K562 (cell line): ENCODE measurements around the gene FKBP8. TPM values are rescaled to one million over a fixed set of nuclear protein-coding genes. Genes with fewer than 3 reads are reported as not detected.

ENCODE experiments used
- CBX8 ChIP-seq: fragments of 200-600 bp; sonication (generic); IDR thresholded peaks from 2 replicates; pipeline ENCODE4 v1.6.1; 2012; ENCODE audit warnings: borderline replicate concordance, mixed run types, low read depth, mild to moderate bottlenecking, moderate library complexity, mixed read lengths, low read length, control low read depth, inconsistent platforms; ENCODE audit not compliant: poor library complexity, severe bottlenecking; ENCODE audit errors: extremely low read depth
- CREM ChIP-seq: IDR thresholded peaks from 2 replicates; pipeline ENCODE4 v1.6.1; 2014; ENCODE audit warnings: antibody characterized with exemption, low read depth
- DDX20 ChIP-seq: fragments of 450-650 bp; IDR thresholded peaks from 2 replicates; pipeline ENCODE4 v1.6.1; 2016; ENCODE audit warnings: missing genetic modification characterization, low read depth, mild to moderate bottlenecking, missing compliant biosample characterization, moderate library complexity
- FOS ChIP-seq: IDR thresholded peaks from 3 replicates; pipeline ENCODE4 v1.6.1; 2011; ENCODE audit not compliant: insufficient read length; ENCODE audit errors: extremely low read depth
- NEUROD1 ChIP-seq: fragments of 150-350 bp; IDR thresholded peaks from 2 replicates; pipeline ENCODE4 v1.6.1; 2014; ENCODE audit warnings: borderline replicate concordance, low read length, low read depth; ENCODE audit not compliant: partially characterized antibody
- PHF21A ChIP-seq: fragments of 450-650 bp; IDR thresholded peaks from 2 replicates; pipeline ENCODE4 v1.6.1; 2017; ENCODE audit warnings: low read depth, borderline replicate concordance
- RBBP5 ChIP-seq: fragments of 200-600 bp; sonication (generic); IDR thresholded peaks from 2 replicates; pipeline ENCODE4 v1.6.1; 2012; ENCODE audit warnings: borderline replicate concordance, mild to moderate bottlenecking, low read length, control low read depth, inconsistent platforms; ENCODE audit not compliant: insufficient read depth, poor library complexity, severe bottlenecking
- SIN3A ChIP-seq, 2 experiments: fragments of 150-350 bp in 1 of 2; IDR thresholded peaks; 2 replicates each; pipeline ENCODE4 v1.6.1; 2011 to 2016; ENCODE audit warnings: borderline replicate concordance in 2 of 2, low read depth in 2 of 2, low read length in 2 of 2, mild to moderate bottlenecking in 2 of 2, moderate library complexity in 2 of 2; ENCODE audit not compliant: control insufficient read depth in 1 of 2
- TAF1 ChIP-seq: IDR thresholded peaks from 2 replicates; pipeline ENCODE4 v1.6.1; 2011; ENCODE audit warnings: mild to moderate bottlenecking, low read length, moderate library complexity; ENCODE audit not compliant: insufficient read depth, control insufficient read depth, severe bottlenecking; ENCODE audit errors: extremely low read depth
- TBP ChIP-seq: optimal IDR thresholded peaks from 2 replicates; pipeline ENCODE3; 2011; ENCODE audit warnings: low read depth, low read length, improper control_type of control experiment
- ZBTB7A ChIP-seq: IDR thresholded peaks from 2 replicates; pipeline ENCODE4 v1.6.1; 2011; ENCODE audit warnings: low read depth, mild to moderate bottlenecking, low read length, moderate library complexity, borderline replicate concordance; ENCODE audit not compliant: control insufficient read depth
- ZNF41 ChIP-seq: fragments of 250-450 bp; sonication (Bioruptor Pico); conservative IDR thresholded peaks from 2 replicates; pipeline ENCODE4 v1.4.0; 2020; ENCODE audit warnings: mild to moderate bottlenecking
- polyA plus RNA-seq, 8 experiments: library from polyadenylated mRNA; depleted of rRNA in 4 of 8; stranded (reverse) in 5 of 8; unstranded in 3 of 8; fragments of >200 nt; fragmentation: Nextera tagmentation in 2 of 8; fragmentation: Illumina TruSeq in 1 of 8; extraction: Ambion mirVana in 2 of 8; extraction: Trizol in 1 of 8; gene quantifications; 2 replicates each; pipeline versions ENCODE4 v1.2.1 to v1.2.3, GENCODE V29; 2011 to 2014; ENCODE audit warnings: inconsistent platforms in 1 of 8, missing spikeins in 1 of 8
- total RNA-seq, 7 experiments: library from RNA; depleted of rRNA in 6 of 7; stranded (reverse); fragments of >200 nt in 6 of 7; fragmentation: Illumina TruSeq in 2 of 7; extraction: Trizol in 2 of 7; gene quantifications; 2 replicates each; pipeline versions ENCODE4 v1.2.1 to v1.2.3, GENCODE V29; 2011 to 2021; ENCODE audit warnings: low replicate concordance in 1 of 7
- TF ChIP-seq, protein P1 (sequence below): sonication (generic); formaldehyde crosslinking; IDR thresholded peaks from 2 replicates; pipeline ENCODE4 v1.8.0; 2022; ENCODE audit warnings: mild to moderate bottlenecking, missing genetic modification reagents
- TF ChIP-seq, protein P2 (sequence below): fragments of 250-450 bp; sonication (Bioruptor Pico); IDR thresholded peaks from 2 replicates; pipeline ENCODE4 v1.5.0; 2022; ENCODE audit warnings: mild to moderate bottlenecking
- TF ChIP-seq, protein P3 (sequence below), 2 experiments: IDR thresholded peaks in 1 of 2; conservative IDR thresholded peaks in 1 of 2; 2 replicates each; pipeline ENCODE4 v1.6.1; 2016; ENCODE audit warnings: low read depth in 2 of 2, mild to moderate bottlenecking in 1 of 2, missing compliant biosample characterization in 1 of 2, missing genetic modification characterization in 1 of 2, moderate library complexity in 1 of 2

Gene FKBP8
- total and polyA plus RNA-seq, 9 of the 15 experiments (the other 6 are each of a cell fraction or from before 2014, with no cell fraction given): 0.46 to 236 (median 104) TPM

DNA sequence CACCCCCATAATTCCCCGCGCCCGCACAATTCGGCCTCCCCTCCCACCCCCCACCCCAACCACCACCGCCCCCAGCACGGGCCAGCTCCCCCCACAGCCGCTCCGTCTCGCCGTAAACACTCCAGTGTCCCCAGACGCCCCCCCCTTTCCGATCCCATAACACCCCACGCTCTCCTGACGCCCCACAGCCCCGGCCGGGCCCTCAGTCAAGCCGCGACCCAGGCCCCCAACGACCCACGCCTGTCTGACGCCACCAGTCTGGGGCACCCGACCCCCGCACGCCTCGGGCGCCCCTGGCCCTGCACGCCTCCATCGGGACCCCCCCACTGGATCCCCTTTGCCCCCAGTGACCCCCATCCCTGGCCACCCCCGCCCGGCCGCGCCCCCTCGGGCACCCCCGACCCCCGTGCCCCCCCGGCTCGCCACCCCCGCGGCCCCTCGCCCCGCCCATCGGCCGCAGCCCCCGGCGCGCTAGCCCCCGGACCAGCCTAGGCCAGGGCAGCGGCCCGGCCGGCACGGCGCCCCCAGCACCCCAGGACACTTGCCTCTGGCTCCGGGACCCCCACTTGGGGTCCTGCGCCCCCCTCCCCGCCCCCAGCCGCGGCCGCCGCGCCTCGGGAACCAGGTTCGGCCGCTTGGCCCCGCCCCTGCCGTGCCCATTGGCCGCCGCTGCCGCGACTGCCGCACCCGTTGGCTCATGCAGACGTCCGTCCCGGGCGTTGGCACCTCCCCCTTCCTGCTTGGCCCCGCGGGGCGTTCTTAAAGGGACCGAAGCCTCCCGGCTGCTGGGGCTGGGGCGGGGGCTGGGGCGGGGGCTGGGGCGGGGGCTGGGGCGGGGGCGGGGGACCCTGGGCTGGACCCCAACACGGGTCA lies at the start of gene FKBP8 (continued):
- TF ChIP-seq SIN3A (IDR thresholded peaks at IDR 0.05; ENCODE audit: borderline replicate concordance in 2 of 2, control insufficient read depth in 1 of 2, low read depth in 2 of 2, low read length in 2 of 2) (no peak), ZNF41 (CRISPR knock-in tag) (no peak), TBP (peak; percentile 21), CREM (peak; percentile 24; the same call in 1 of the 2 replicates), CBX8 (no peak), ZBTB7A (peak; percentile 94), DDX20 (tag) (no peak), TAF1 (peak; percentile 36), RBBP5 (peak; percentile 6), NEUROD1 (peak; percentile 93), FOS (peak; percentile 95), PHF21A (no peak)
- TF ChIP-seq, protein P1, sequence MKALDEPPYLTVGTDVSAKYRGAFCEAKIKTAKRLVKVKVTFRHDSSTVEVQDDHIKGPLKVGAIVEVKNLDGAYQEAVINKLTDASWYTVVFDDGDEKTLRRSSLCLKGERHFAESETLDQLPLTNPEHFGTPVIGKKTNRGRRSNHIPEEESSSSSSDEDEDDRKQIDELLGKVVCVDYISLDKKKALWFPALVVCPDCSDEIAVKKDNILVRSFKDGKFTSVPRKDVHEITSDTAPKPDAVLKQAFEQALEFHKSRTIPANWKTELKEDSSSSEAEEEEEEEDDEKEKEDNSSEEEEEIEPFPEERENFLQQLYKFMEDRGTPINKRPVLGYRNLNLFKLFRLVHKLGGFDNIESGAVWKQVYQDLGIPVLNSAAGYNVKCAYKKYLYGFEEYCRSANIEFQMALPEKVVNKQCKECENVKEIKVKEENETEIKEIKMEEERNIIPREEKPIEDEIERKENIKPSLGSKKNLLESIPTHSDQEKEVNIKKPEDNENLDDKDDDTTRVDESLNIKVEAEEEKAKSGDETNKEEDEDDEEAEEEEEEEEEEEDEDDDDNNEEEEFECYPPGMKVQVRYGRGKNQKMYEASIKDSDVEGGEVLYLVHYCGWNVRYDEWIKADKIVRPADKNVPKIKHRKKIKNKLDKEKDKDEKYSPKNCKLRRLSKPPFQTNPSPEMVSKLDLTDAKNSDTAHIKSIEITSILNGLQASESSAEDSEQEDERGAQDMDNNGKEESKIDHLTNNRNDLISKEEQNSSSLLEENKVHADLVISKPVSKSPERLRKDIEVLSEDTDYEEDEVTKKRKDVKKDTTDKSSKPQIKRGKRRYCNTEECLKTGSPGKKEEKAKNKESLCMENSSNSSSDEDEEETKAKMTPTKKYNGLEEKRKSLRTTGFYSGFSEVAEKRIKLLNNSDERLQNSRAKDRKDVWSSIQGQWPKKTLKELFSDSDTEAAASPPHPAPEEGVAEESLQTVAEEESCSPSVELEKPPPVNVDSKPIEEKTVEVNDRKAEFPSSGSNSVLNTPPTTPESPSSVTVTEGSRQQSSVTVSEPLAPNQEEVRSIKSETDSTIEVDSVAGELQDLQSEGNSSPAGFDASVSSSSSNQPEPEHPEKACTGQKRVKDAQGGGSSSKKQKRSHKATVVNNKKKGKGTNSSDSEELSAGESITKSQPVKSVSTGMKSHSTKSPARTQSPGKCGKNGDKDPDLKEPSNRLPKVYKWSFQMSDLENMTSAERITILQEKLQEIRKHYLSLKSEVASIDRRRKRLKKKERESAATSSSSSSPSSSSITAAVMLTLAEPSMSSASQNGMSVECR (CRISPR knock-in tag): 0 out of 2 replicates have a peak, but pooled peaks have one; percentile 17
- TF ChIP-seq, protein P2, sequence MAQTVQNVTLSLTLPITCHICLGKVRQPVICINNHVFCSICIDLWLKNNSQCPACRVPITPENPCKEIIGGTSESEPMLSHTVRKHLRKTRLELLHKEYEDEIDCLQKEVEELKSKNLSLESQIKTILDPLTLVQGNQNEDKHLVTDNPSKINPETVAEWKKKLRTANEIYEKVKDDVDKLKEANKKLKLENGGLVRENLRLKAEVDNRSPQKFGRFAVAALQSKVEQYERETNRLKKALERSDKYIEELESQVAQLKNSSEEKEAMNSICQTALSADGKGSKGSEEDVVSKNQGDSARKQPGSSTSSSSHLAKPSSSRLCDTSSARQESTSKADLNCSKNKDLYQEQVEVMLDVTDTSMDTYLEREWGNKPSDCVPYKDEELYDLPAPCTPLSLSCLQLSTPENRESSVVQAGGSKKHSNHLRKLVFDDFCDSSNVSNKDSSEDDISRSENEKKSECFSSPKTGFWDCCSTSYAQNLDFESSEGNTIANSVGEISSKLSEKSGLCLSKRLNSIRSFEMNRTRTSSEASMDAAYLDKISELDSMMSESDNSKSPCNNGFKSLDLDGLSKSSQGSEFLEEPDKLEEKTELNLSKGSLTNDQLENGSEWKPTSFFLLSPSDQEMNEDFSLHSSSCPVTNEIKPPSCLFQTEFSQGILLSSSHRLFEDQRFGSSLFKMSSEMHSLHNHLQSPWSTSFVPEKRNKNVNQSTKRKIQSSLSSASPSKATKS (CRISPR knock-in tag): no peak
- TF ChIP-seq, protein P3, sequence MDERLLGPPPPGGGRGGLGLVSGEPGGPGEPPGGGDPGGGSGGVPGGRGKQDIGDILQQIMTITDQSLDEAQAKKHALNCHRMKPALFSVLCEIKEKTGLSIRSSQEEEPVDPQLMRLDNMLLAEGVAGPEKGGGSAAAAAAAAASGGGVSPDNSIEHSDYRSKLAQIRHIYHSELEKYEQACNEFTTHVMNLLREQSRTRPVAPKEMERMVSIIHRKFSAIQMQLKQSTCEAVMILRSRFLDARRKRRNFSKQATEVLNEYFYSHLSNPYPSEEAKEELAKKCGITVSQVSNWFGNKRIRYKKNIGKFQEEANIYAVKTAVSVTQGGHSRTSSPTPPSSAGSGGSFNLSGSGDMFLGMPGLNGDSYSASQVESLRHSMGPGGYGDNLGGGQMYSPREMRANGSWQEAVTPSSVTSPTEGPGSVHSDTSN (CRISPR knock-in tag; IDR thresholded peaks at IDR 0.05; ENCODE audit: low read depth): peak; percentile 91
- TF ChIP-seq, protein P3 (tag; conservative IDR thresholded peaks at IDR 0.05; ENCODE audit: low read depth): no peak
